ENCODE results near the gene MIPEP. TPM values are rescaled to one million over a fixed set of nuclear protein-coding genes. Genes with fewer than 3 reads are reported as not detected.

The MIPEP gene
- total and polyA plus RNA-seq, 9 of the 15 experiments (the other 6 are each of a cell fraction or from before 2014, with no cell fraction given): 1.7 to 19.3 (median 13.1) TPM

GRCh38 chr13:23912469-23912868, 23.3 kb upstream of the MIPEP start:
- H3K36me3 ChIP-seq (ENCODE audit: control insufficient read depth, insufficient read depth, low read length): no peaks in the 10 kb centered on the region
- no peak for FAIRE-seq
- no peak overlapping the region for H3K4me2 ChIP-seq (ENCODE audit: insufficient read depth, low read length)
- H4K20me1 ChIP-seq (replicated peaks; ENCODE audit: control insufficient read depth, insufficient read depth, low read length): no peaks in the 10 kb centered on the region
- H3K27me3 ChIP-seq (ENCODE audit: control insufficient read depth in 2 of 2, insufficient read depth in 2 of 2, low read length in 2 of 2): no peaks in the 10 kb centered on the region
- no peak overlapping the region for H3K4me3 ChIP-seq
- TF ChIP-seq RBM17 (IDR thresholded peaks at IDR 0.05; ENCODE audit: borderline replicate concordance, low read depth, low read length) (no peak), TAF1 (IDR thresholded peaks at IDR 0.05; ENCODE audit: control insufficient read depth, extremely low read depth, insufficient read depth, low read length, severe bottlenecking) (no peak), MLLT1 (IDR thresholded peaks at IDR 0.05) (no peak), MLX (CRISPR knock-in tag; conservative IDR thresholded peaks at IDR 0.05) (no peak), USF2 (CRISPR knock-in tag; IDR thresholded peaks at IDR 0.05) (no peak)
- no peak overlapping the region for H3K27ac ChIP-seq (ENCODE audit: extremely low read depth, low read depth, low read length)
- no peaks in the 10 kb centered on the region for H3K9me3 ChIP-seq (replicated peaks; ENCODE audit: control insufficient read depth, insufficient read depth, low read depth, low read length)
- CTCF ChIA-PET (ENCODE audit: low intra/inter-chr PET ratio): interaction anchor here (0.6 kb wide), 1 partner anchor 530 kb away, joined by 3 read pairs; no protein-coding TSS in a partner anchor
- H2AFZ ChIP-seq (ENCODE audit: low read depth, low read length): no peak overlapping the region
- ATAC-seq: no peak
- 0% methylated on average over 1 of the region's 1 CpG for WGBS (ENCODE audit: insufficient coverage, low coverage, missing lambda C conversion rate)
- POLR2A ChIA-PET: no interaction called here
- DNase-seq (ENCODE audit: extremely low read depth in 1 of 4, low spot score in 3 of 4): no peak
- H3K4me1 ChIP-seq (replicated peaks in 1 of 2; ENCODE audit: control insufficient read depth in 2 of 2, insufficient read depth in 2 of 2, low read length in 2 of 2): no peaks in the 10 kb centered on the region
- BruUV-seq (replicated peaks): no TSS peak
- in situ Hi-C loops (cut with MboI) (loop anchor here (25.0 kb wide), 1 partner anchor 300 kb away; no protein-coding TSS in a partner anchor), intact Hi-C loops (cut with micrococcal nuclease) (no loop called here)
- no peaks in the 10 kb centered on the region for H3K79me2 ChIP-seq (ENCODE audit: control insufficient read depth, insufficient read depth, low read length)
- H3K9me1 ChIP-seq (ENCODE audit: control insufficient read depth, insufficient read depth, low read length): no peaks in the 10 kb centered on the region
- H3K9ac ChIP-seq (ENCODE audit: insufficient read depth in 1 of 2, low read depth in 2 of 2, low read length in 2 of 2): no peak overlapping the region

All from K562 (cell line).